K562 treated with DMSO at 1 percent for 12 hours (cell line): ENCODE measurements around the gene PSEN1. TPM values are rescaled to one million over a fixed set of nuclear protein-coding genes. Genes with fewer than 3 reads are reported as not detected.

Experiments used
- total RNA-seq: library from RNA; unstranded; fragments of 300-600 nt; gene quantifications from 2 replicates; pipeline ENCODE4 v1.2.3, GENCODE V29; 2022; ENCODE audit not compliant: insufficient read depth

Gene PSEN1
- 9.6 and 32.4 TPM in 2 replicates for total RNA-seq

DNA sequence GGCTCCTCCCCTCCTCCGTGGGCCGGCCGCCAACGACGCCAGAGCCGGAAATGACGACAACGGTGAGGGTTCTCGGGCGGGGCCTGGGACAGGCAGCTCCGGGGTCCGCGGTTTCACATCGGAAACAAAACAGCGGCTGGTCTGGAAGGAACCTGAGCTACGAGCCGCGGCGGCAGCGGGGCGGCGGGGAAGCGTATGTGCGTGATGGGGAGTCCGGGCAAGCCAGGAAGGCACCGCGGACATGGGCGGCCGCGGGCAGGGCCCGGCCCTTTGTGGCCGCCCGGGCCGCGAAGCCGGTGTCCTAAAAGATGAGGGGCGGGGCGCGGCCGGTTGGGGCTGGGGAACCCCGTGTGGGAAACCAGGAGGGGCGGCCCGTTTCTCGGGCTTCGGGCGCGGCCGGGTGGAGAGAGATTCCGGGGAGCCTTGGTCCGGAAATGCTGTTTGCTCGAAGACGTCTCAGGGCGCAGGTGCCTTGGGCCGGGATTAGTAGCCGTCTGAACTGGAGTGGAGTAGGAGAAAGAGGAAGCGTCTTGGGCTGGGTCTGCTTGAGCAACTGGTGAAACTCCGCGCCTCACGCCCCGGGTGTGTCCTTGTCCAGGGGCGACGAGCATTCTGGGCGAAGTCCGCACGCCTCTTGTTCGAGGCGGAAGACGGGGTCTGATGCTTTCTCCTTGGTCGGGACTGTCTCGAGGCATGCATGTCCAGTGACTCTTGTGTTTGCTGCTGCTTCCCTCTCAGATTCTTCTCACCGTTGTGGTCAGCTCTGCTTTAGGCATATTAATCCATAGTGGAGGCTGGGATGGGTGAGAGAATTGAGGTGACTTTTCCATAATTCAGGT, at the start of gene PSEN1:
Gene PSEN1, plus strand, starts transcription at position 121 of the 839 bp plus-strand sequence. CDS start 11,513 bp downstream, outside the sequence.

GRCh38 chr14:73237219-73237785, 101.0 kb downstream of the PSEN1 start, which contains the start of gene PAPLN:
Gene PAPLN, plus strand, starts transcription at chr14:73237506. Its CDS starts 2,273 bp downstream, at chr14:73239779.

Other genes with a start within 250 kb of the PSEN1 start
- gene DPF3, start 242.4 kb upstream of the PSEN1 start, total RNA-seq, result 0.89 and 1.0 TPM in 2 replicates
- 11.3 and 12.8 TPM in 2 replicates for gene DCAF4, start 210.0 kb upstream of the PSEN1 start, total RNA-seq
- gene ZFYVE1, start 109.4 kb upstream of the PSEN1 start, total RNA-seq, result 13.1 and 23.8 TPM in 2 replicates
- 21.6 and 28.8 TPM in 2 replicates for gene RBM25, start 78.0 kb upstream of the PSEN1 start, total RNA-seq
- 1.1 and 3.4 TPM in 2 replicates for gene PAPLN, start 101.0 kb downstream of the PSEN1 start, total RNA-seq